ENCODE results near the gene PLXNC1.
A peak's percentile ranks its signal among the peaks of the same experiment; 100 is the strongest.

Gene PLXNC1

GRCh38 chr12:94103986-94104385, 44.4 kb upstream of the PLXNC1 start:
- H3K4me3 ChIP-seq (replicated peaks in 1 of 2; ENCODE audit: low read depth in 2 of 2, low read length in 2 of 2): no peak overlapping the region
- no peak for DNase-seq (ENCODE audit: low read depth in 2 of 2)
- TF ChIP-seq, protein P1, sequence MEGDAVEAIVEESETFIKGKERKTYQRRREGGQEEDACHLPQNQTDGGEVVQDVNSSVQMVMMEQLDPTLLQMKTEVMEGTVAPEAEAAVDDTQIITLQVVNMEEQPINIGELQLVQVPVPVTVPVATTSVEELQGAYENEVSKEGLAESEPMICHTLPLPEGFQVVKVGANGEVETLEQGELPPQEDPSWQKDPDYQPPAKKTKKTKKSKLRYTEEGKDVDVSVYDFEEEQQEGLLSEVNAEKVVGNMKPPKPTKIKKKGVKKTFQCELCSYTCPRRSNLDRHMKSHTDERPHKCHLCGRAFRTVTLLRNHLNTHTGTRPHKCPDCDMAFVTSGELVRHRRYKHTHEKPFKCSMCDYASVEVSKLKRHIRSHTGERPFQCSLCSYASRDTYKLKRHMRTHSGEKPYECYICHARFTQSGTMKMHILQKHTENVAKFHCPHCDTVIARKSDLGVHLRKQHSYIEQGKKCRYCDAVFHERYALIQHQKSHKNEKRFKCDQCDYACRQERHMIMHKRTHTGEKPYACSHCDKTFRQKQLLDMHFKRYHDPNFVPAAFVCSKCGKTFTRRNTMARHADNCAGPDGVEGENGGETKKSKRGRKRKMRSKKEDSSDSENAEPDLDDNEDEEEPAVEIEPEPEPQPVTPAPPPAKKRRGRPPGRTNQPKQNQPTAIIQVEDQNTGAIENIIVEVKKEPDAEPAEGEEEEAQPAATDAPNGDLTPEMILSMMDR (IDR thresholded peaks at IDR 0.05; ENCODE audit: low read depth, low read length): no peak

DNA sequence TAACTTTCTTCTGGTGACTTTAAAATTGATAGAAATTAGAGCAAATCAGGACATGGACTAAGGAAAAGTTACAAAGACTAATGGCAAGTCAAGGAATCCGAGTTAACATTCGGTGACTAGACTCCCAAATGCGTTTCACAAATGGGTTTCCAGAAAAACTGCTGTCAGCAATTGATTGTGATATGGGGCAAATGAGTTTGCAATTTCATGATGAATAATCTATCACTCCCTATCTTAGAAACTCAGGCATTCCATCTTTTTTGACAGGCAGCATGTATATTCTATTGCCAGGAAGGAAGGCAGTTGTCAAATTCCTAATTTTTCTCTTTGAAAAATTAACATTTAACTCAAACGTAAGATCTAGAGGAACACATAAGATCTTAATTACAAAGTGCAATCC, 40.5 kb upstream of the PLXNC1 start:
- TF ChIP-seq, protein P1 (IDR thresholded peaks at IDR 0.05; ENCODE audit: low read depth, low read length): no peak

GRCh38 chr12:94109160-94109559, 39.2 kb upstream of the PLXNC1 start:
- H3K4me3 ChIP-seq (replicated peaks in 1 of 2; ENCODE audit: low read depth in 2 of 2, low read length in 2 of 2): no peak overlapping the region
- TF ChIP-seq, protein P1 (IDR thresholded peaks at IDR 0.05; ENCODE audit: low read depth, low read length): no peak
- DNase-seq (ENCODE audit: low read depth in 2 of 2): peak; percentile 41 to 61

More for the DNA sequence above, 40.5 kb upstream of the PLXNC1 start:
- DNase-seq (ENCODE audit: low read depth in 2 of 2): no peak
- H3K4me3 ChIP-seq (replicated peaks in 1 of 2; ENCODE audit: low read depth in 2 of 2, low read length in 2 of 2): no peak overlapping the region

- TF ChIP-seq, protein P1 (IDR thresholded peaks at IDR 0.05; ENCODE audit: low read depth, low read length): no peak
- no peak for DNase-seq (ENCODE audit: low read depth in 2 of 2)
- H3K4me3 ChIP-seq (replicated peaks in 1 of 2; ENCODE audit: low read depth in 2 of 2, low read length in 2 of 2): no peak overlapping the region
Observed at GRCh38 chr12:94110258-94110657, 38.1 kb upstream of the PLXNC1 start.

- no peak overlapping the region for H3K4me3 ChIP-seq (replicated peaks in 1 of 2; ENCODE audit: low read depth in 2 of 2, low read length in 2 of 2)
- no peak for DNase-seq (ENCODE audit: low read depth in 2 of 2)
- TF ChIP-seq, protein P1 (IDR thresholded peaks at IDR 0.05; ENCODE audit: low read depth, low read length): no peak
Observed at GRCh38 chr12:94111302-94111701, 37.1 kb upstream of the PLXNC1 start.

DNA sequence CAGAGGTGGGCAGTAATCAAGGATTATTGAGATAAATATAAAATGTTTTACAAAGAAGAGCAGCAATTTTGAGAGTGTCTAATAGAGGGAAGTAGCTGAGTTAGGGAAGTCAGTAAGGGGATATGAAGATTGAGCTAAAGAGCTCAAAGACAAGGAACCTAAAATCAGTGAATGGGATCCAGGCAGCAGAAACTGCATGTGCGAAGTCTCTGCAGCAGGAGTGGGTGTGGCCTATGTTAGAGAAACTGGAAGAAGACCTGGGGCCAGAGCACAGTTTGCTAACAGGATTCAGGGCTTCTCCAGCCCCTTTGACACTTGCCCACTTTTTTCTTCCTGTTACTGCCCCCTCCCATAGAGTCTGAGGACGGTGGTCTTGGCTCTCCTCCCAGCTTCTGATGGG, 36.3 kb upstream of the PLXNC1 start:
- DNase-seq (ENCODE audit: low read depth in 2 of 2): no peak
- H3K4me3 ChIP-seq (replicated peaks in 1 of 2; ENCODE audit: low read depth in 2 of 2, low read length in 2 of 2): no peak overlapping the region
- TF ChIP-seq, protein P1 (IDR thresholded peaks at IDR 0.05; ENCODE audit: low read depth, low read length): no peak

GRCh38 chr12:94114166-94114565, 34.2 kb upstream of the PLXNC1 start:
- TF ChIP-seq, protein P1 (IDR thresholded peaks at IDR 0.05; ENCODE audit: low read depth, low read length): no peak
- no peak overlapping the region for H3K4me3 ChIP-seq (replicated peaks in 1 of 2; ENCODE audit: low read depth in 2 of 2, low read length in 2 of 2)
- DNase-seq (ENCODE audit: low read depth in 2 of 2): no peak
